ENCODE measurements around the gene CDC23. TPM values are rescaled to one million over a fixed set of nuclear protein-coding genes. Genes with fewer than 3 reads are reported as not detected.

The CDC23 gene
- total and polyA plus RNA-seq, 2 of the 4 experiments (the other 2 are of a cell fraction) = 21.1 to 28.0 TPM

DNA sequence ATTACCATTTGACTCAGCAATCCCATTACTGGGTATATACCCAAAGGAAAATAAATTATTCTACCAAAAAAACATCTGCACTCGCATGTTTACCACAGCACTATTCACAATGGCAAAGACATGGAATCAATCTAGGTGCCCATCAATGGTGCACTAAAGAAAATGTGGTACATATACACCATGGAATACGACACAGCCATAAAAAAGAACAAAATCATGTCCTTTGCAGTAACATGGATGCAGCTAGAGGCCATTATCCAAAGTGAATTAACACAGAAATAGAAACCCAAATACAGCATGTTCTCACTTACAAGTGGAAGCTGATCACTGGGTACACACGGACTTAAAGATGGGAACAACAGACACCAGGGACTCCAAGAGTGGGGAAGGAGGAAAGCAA lies 2.1 kb downstream of the CDC23 start:
- H3K9ac ChIP-seq (ENCODE audit: low read depth, low read length) = no peak overlapping the region
- no peak overlapping the region for H2BK20ac ChIP-seq (ENCODE audit: low read depth, low read length)
- H3K4me2 ChIP-seq (ENCODE audit: low read depth, low read length) = no peak overlapping the region
- H3K18ac ChIP-seq (ENCODE audit: low read depth, low read length) = no peak overlapping the region
- TF ChIP-seq MXI1 (IDR thresholded peaks at IDR 0.05; ENCODE audit: borderline replicate concordance, low read depth, low read length) = no peak
- TF ChIP-seq CEBPB (IDR thresholded peaks at IDR 0.05; ENCODE audit: low read depth, low read length) = no peak
- TF ChIP-seq MAZ (IDR thresholded peaks at IDR 0.05; ENCODE audit: borderline replicate concordance, low read depth, low read length) = no peak
- TF ChIP-seq, protein P1, sequence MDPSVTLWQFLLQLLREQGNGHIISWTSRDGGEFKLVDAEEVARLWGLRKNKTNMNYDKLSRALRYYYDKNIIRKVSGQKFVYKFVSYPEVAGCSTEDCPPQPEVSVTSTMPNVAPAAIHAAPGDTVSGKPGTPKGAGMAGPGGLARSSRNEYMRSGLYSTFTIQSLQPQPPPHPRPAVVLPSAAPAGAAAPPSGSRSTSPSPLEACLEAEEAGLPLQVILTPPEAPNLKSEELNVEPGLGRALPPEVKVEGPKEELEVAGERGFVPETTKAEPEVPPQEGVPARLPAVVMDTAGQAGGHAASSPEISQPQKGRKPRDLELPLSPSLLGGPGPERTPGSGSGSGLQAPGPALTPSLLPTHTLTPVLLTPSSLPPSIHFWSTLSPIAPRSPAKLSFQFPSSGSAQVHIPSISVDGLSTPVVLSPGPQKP (IDR thresholded peaks at IDR 0.05; ENCODE audit: borderline replicate concordance, low read depth, low read length) = no peak
- no peak for TF ChIP-seq RCOR1 (IDR thresholded peaks at IDR 0.05; ENCODE audit: insufficient replicate concordance, low read length)
- no peak for TF ChIP-seq NFE2L2 (IDR thresholded peaks at IDR 0.05; ENCODE audit: low read depth, low read length)
- TF ChIP-seq SMC3 (IDR thresholded peaks at IDR 0.05; ENCODE audit: low read depth, low read length) = no peak
- no peak for TF ChIP-seq FOS (IDR thresholded peaks at IDR 0.05; ENCODE audit: low read depth, low read length)
- TF ChIP-seq MAFK (IDR thresholded peaks at IDR 0.05; ENCODE audit: low read depth, low read length) = no peak
- TF ChIP-seq, protein P2, sequence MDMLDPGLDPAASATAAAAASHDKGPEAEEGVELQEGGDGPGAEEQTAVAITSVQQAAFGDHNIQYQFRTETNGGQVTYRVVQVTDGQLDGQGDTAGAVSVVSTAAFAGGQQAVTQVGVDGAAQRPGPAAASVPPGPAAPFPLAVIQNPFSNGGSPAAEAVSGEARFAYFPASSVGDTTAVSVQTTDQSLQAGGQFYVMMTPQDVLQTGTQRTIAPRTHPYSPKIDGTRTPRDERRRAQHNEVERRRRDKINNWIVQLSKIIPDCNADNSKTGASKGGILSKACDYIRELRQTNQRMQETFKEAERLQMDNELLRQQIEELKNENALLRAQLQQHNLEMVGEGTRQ (IDR thresholded peaks at IDR 0.05; ENCODE audit: low read depth, low read length) = no peak
- no peak for TF ChIP-seq BHLHE40 (IDR thresholded peaks at IDR 0.05; ENCODE audit: low read depth, low read length)
- no peak for TF ChIP-seq RFX5 (IDR thresholded peaks at IDR 0.05; ENCODE audit: low read depth, low read length)
- TF ChIP-seq, protein P3, sequence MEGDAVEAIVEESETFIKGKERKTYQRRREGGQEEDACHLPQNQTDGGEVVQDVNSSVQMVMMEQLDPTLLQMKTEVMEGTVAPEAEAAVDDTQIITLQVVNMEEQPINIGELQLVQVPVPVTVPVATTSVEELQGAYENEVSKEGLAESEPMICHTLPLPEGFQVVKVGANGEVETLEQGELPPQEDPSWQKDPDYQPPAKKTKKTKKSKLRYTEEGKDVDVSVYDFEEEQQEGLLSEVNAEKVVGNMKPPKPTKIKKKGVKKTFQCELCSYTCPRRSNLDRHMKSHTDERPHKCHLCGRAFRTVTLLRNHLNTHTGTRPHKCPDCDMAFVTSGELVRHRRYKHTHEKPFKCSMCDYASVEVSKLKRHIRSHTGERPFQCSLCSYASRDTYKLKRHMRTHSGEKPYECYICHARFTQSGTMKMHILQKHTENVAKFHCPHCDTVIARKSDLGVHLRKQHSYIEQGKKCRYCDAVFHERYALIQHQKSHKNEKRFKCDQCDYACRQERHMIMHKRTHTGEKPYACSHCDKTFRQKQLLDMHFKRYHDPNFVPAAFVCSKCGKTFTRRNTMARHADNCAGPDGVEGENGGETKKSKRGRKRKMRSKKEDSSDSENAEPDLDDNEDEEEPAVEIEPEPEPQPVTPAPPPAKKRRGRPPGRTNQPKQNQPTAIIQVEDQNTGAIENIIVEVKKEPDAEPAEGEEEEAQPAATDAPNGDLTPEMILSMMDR (conservative IDR thresholded peaks at IDR 0.05; ENCODE audit: low read depth, low read length) = no peak
- TF ChIP-seq CHD1 (IDR thresholded peaks at IDR 0.05; ENCODE audit: low read depth, low read length) = no peak
- no peak for TF ChIP-seq RAD21 (IDR thresholded peaks at IDR 0.05; ENCODE audit: low read length)
- TF ChIP-seq POLR2A (IDR thresholded peaks at IDR 0.05; ENCODE audit: low read depth, low read length) = no peak
- no peak overlapping the region for H3K23ac ChIP-seq (ENCODE audit: low read depth, low read length)
- H3K4me3 ChIP-seq (ENCODE audit: insufficient read depth, low read depth, low read length) = no peak overlapping the region
- H3K14ac ChIP-seq (replicated peaks; ENCODE audit: low read depth, low read length) = no peak overlapping the region
- H3K4ac ChIP-seq (ENCODE audit: low read depth, low read length) = no peak overlapping the region
- H3K56ac ChIP-seq (ENCODE audit: extremely low read depth, insufficient read depth, low read length) = no peak overlapping the region
- dilution Hi-C loops (cut with HindIII; ENCODE audit: low sequenced_read_pairs, unreplicated experiment) = no loop called here
- H3K27me3 ChIP-seq (ENCODE audit: control insufficient read depth, insufficient read depth, low read length) = no peaks in the 10 kb centered on the region
- H4K20me1 ChIP-seq (ENCODE audit: insufficient read depth, low read length) = no peaks in the 10 kb centered on the region
- POLR2A ChIA-PET (ENCODE audit: unreplicated experiment) = no interaction called here
- DNase-seq (no peak), ATAC-seq (ENCODE audit: low read depth) (no peak)
- H4K91ac ChIP-seq (ENCODE audit: insufficient read depth, low read depth, low read length) = no peak overlapping the region
- no peak overlapping the region for H4K8ac ChIP-seq (ENCODE audit: low read depth in 2 of 2, low read length in 2 of 2)
- no peak overlapping the region for H2AFZ ChIP-seq (replicated peaks; ENCODE audit: low read length, poor library complexity)
- H2BK120ac ChIP-seq (ENCODE audit: low read depth, low read length) = no peak overlapping the region
- CTCF ChIA-PET = no interaction called here
- no peak overlapping the region for H2BK5ac ChIP-seq (ENCODE audit: low read depth, low read length, poor library complexity, severe bottlenecking)
- no peak overlapping the region for H2BK15ac ChIP-seq (ENCODE audit: low read depth, low read length)
- no TSS peak for BruUV-seq (replicated peaks)
- no peak overlapping the region for H2AK5ac ChIP-seq (ENCODE audit: low read depth, low read length)
- in situ Hi-C loops (cut with MboI; ENCODE audit: low sequenced_read_pairs) = no loop called here
- peaks cover 5% of the 10 kb centered on the region for H3K36me3 ChIP-seq (ENCODE audit: control insufficient read depth, insufficient read depth, low read length)
- H4K5ac ChIP-seq (ENCODE audit: low read depth, low read length) = no peak overlapping the region
- H3K27ac ChIP-seq (ENCODE audit: insufficient read depth, low read length) = no peak overlapping the region
- no CpG with 5 or more reads among the region's 3 CpGs for WGBS, 2 experiments (ENCODE audit: extremely low coverage in 2 of 2, insufficient read length in 1 of 2)
- H3K4me1 ChIP-seq (ENCODE audit: control insufficient read depth, insufficient read depth, low read length) = no peaks in the 10 kb centered on the region
- H3K9me3 ChIP-seq (ENCODE audit: control insufficient read depth, insufficient read depth, low read length) = no peaks in the 10 kb centered on the region
- intact Hi-C loops (cut with micrococcal nuclease) = no loop called here
- no peaks in the 10 kb centered on the region for H3K9me1 ChIP-seq (ENCODE audit: insufficient read depth, low read length)
- H2AK9ac ChIP-seq (replicated peaks; ENCODE audit: low read depth, low read length, poor library complexity) = no peak overlapping the region
- peaks cover 22 to 29% of the 10 kb centered on the region in 2 experiments for H3K79me1 ChIP-seq (ENCODE audit: low read depth in 1 of 2, low read length in 2 of 2)
